ENCODE data around the gene ZBTB7C. TPM values are rescaled to one million over a fixed set of nuclear protein-coding genes. Genes with fewer than 3 reads are reported as not detected.

The ZBTB7C gene
- total RNA-seq, 1 donor from 2014 or later = 14.2 TPM

- DNase-seq (ENCODE audit: low spot score) = no peak
Observed at GRCh38 chr18:48171490-48172188, 237.5 kb downstream of the ZBTB7C start.

- DNase-seq (ENCODE audit: low spot score) = no peak
Observed at GRCh38 chr18:48170651-48171050, 238.5 kb downstream of the ZBTB7C start.

- peak; percentile 51 for DNase-seq (ENCODE audit: low spot score)
Observed at GRCh38 chr18:48168861-48169260, 240.3 kb downstream of the ZBTB7C start.

GRCh38 chr18:48167897-48168253 lies 241.3 kb downstream of the ZBTB7C start:
- DNase-seq (ENCODE audit: low spot score) = peak; percentile 76

GRCh38 chr18:48166336-48166875 lies 242.8 kb downstream of the ZBTB7C start:
- peak; percentile 76 for DNase-seq (ENCODE audit: low spot score)

GRCh38 chr18:48165111-48165866 lies 243.9 kb downstream of the ZBTB7C start:
- DNase-seq (ENCODE audit: low spot score) = peak; percentile 41

DNA sequence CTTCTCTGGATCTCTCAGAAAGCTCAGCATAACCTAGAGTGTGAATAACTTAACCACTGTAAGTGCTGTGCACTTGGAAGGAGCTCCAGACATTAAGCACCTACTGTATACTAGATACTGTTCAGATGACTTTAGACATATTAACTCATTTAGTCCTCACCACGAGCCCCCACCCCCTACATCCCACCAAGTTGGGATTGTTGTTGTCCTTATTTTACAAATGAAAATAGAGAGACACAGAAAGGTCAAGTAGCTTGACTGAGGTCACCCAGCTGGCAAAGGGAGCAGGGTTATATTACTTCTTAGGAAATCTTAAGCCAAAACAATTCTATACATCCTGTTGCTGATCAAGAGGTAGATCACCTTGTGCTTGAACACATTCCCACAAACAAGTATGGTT lies 244.5 kb downstream of the ZBTB7C start:
- DNase-seq (ENCODE audit: low spot score) = no peak

DNA sequence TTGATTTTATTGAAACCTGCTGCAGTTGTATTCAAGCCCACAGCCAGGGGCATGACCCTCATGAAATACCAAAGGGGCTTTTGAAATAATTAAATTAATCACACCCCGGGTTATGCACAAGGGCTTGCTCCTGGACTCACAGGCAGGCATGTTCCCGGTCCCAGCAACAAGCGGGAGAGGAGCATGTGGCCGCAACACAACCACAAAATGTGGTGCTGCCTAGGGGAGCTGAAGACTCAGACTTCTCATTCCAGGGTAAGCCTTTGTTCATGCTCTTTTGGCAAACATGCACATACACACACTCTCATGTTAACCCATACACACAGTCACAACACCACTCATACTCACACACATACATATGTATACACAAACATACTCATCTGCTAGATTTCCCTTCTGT lies 245.1 kb downstream of the ZBTB7C start:
- DNase-seq (ENCODE audit: low spot score) = peak; percentile 39

- DNase-seq (ENCODE audit: low spot score) = peak; percentile 9
Observed at GRCh38 chr18:48163738-48164115, 245.5 kb downstream of the ZBTB7C start.

DNA sequence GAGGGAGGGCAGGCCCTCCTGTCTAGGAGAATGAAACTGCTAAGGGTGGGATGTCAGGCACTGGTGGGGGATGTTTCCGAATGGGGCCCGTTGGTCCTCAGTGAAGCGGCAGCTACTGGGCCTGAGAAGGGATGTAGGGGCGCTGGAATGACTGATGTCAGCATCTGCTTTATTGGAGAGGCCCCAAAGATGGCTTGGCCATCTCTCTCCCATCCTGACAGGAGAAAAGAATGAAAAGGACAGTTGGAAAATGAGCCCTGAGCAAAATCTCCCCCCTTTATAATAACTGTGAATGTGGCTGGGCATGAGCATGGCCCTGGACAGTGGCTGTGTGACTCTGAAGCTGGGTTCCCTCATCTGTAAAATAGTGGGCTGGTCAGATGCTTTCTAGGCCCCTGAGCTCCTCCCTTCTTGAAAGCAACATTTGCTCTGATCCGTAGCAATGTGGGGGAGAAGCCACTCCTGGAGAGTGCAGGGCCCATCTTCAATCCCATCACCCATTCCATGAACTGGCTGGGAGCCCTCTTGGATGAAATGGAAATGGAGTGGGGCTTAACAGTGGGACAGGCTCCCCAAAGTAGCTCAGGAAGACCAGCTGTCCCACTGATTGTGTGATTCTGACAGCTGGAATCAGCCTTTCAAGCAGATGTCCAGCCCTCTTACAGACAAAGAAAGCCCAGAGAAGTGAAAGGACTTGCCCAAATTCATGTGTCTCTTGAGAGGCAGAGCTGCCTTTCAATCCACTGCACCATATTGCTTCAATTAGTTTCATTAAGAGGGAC lies 246.0 kb downstream of the ZBTB7C start:
- peak; percentile 5 for DNase-seq (ENCODE audit: low spot score)

DNA sequence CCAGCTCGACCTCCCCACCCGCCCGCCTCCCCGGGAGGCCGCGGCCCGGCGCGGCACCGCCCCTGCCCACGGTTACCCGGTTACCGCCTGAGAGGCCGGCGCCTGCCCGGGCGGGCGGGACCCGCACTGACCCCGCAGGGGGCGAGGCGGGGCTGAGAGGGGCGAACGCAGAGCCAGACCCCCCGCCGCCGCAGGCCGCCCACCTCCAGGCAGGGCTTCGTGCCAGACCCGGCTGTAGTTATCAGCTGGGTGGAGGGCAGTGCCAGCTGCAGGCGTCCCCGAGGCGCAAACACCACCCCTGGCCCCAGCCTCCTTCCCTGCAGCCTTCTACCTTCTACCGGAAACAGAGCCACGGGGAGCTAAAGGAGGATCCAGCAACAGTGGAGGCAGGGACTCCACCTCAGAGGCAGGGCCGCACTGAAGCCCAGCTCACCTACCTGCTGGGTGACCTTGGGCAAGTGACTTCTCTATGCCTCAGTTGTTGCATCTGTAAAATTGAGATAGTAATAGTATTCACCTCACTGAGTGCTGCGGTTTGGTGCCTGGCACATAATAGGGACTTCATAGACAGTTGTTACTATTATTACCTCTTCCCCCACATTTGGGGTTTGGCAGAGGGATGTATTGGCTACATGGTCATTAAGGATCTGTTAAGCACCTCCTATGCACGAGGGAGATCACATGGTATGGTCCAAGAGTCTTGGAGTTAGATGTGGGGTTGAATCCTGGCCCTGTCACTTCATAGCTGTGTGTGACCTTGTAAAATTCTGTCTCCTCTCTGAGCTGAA lies 247.1 kb downstream of the ZBTB7C start:
- peak; percentile 91 for DNase-seq (ENCODE audit: low spot score)

DNA sequence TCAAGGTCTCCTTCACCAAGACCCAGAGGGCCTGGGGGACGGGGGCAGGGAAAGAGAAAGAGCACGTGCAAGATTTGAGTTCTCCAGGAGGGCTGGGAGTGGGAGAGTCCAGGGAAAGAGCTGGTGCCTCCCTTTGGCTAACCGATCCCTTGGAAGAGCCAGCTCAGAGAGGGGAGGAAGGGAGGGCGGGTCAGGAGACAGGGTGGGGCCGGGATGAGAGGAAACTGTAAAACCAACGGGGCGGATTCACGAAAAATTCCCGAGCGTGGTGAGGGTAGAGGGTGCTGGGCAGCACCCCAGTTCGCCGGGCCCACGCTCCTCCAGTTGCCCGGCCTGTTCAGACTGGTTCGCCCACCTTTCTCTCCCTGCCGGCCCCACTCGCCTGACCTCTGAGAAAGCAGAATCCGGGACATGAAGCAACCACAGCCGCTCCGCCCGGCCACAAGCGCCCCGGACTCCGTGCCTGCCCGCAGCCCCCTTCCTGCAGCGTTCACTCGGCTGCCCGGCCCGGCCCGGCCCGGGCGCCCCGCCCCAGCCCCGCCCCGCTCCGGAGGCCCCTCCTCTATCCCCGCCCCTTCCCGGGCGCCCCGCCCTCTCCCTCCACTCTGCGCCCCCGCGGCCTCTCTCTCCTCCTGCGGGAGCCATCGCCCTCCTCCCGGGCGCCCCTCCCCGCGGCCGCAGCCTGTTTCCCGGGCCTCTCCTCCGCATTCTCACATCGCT lies 247.8 kb downstream of the ZBTB7C start:
- peak; percentile 96 for DNase-seq (ENCODE audit: low spot score)

- peak; percentile 18 for DNase-seq (ENCODE audit: low spot score)
Observed at GRCh38 chr18:48160622-48161021, 248.6 kb downstream of the ZBTB7C start.

DNA sequence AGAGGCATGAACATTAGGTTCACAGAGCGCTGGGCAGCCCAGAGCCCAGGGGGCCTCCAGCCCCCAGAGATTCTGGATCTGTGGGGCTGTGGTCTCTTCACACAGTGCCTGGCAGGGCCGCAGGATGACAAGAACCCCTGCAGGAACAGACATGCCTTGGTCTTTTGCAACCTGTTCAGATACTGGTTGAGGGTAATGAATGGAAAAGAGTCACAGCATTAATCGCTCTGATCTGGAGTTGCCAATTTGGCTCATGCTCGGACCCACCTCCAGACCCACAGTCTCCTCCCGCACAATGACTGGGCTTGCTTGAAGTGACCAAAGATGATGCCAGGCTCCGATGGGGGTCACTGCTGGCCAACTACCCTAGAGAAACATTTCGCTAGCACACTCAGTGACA lies 249.4 kb downstream of the ZBTB7C start:
- peak; percentile 45 for DNase-seq (ENCODE audit: low spot score)

- no peak for DNase-seq (ENCODE audit: low spot score)
Observed at GRCh38 chr18:48158721-48159120, 250.5 kb downstream of the ZBTB7C start.

- DNase-seq (ENCODE audit: low spot score) = no peak
Observed at GRCh38 chr18:48157956-48158355, 251.2 kb downstream of the ZBTB7C start.

GRCh38 chr18:48155856-48156255 lies 253.3 kb downstream of the ZBTB7C start:
- DNase-seq (ENCODE audit: low spot score) = no peak

- DNase-seq (ENCODE audit: low spot score) = no peak
Observed at GRCh38 chr18:48154828-48155227, 254.4 kb downstream of the ZBTB7C start.

GRCh38 chr18:48153613-48154481 lies 255.3 kb downstream of the ZBTB7C start:
- peak; percentile 86 for DNase-seq (ENCODE audit: low spot score)
